Measurements from ENCODE around the gene DCBLD1.

Gene DCBLD1

GRCh38 chr6:117506907-117507306 lies 24.4 kb downstream of the DCBLD1 start:
- TF ChIP-seq MYC (IDR thresholded peaks at IDR 0.05; ENCODE audit: low read depth, low read length): no peak
- TF ChIP-seq, protein P1, sequence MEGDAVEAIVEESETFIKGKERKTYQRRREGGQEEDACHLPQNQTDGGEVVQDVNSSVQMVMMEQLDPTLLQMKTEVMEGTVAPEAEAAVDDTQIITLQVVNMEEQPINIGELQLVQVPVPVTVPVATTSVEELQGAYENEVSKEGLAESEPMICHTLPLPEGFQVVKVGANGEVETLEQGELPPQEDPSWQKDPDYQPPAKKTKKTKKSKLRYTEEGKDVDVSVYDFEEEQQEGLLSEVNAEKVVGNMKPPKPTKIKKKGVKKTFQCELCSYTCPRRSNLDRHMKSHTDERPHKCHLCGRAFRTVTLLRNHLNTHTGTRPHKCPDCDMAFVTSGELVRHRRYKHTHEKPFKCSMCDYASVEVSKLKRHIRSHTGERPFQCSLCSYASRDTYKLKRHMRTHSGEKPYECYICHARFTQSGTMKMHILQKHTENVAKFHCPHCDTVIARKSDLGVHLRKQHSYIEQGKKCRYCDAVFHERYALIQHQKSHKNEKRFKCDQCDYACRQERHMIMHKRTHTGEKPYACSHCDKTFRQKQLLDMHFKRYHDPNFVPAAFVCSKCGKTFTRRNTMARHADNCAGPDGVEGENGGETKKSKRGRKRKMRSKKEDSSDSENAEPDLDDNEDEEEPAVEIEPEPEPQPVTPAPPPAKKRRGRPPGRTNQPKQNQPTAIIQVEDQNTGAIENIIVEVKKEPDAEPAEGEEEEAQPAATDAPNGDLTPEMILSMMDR (IDR thresholded peaks at IDR 0.05; ENCODE audit: low read depth, low read length): no peak
- no peak for TF ChIP-seq POLR2A (IDR thresholded peaks at IDR 0.05; ENCODE audit: extremely low read depth, insufficient read length)
- TF ChIP-seq, protein P2, sequence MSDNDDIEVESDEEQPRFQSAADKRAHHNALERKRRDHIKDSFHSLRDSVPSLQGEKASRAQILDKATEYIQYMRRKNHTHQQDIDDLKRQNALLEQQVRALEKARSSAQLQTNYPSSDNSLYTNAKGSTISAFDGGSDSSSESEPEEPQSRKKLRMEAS (IDR thresholded peaks at IDR 0.05; ENCODE audit: low read depth, low read length): no peak
- no peak for DNase-seq (ENCODE audit: low read depth)
- H3K4me3 ChIP-seq (ENCODE audit: low read depth, low read length): no peak overlapping the region

DNA sequence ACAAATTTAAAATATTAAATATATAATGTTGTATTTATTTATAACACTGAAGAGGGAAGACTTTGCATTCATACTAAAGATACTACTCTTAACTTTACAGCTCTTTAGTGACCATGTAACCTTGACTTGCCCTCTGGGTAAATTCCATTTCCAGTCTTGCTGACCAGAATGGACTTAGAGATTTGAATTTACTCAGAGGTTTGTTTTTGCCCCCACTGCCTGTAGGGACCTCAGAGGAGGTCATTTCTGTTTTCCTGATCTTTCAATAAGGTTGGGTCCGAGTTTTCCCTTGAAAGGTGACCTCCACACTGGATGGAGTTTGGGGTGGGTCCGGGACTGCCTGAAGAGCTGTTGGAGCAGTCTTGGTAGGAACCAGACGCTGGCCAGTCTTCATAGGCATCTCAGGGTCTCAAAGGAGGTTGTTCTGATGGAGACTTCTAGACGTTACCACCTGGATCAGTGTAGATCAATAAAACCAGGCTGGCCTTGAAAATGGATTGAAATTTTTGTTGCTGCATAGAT lies 26.0 kb downstream of the DCBLD1 start:
- TF ChIP-seq, protein P1 (IDR thresholded peaks at IDR 0.05; ENCODE audit: low read depth, low read length): no peak
- no peak for TF ChIP-seq POLR2A (IDR thresholded peaks at IDR 0.05; ENCODE audit: extremely low read depth, insufficient read length)
- no peak for TF ChIP-seq MYC (IDR thresholded peaks at IDR 0.05; ENCODE audit: low read depth, low read length)
- TF ChIP-seq, protein P2 (IDR thresholded peaks at IDR 0.05; ENCODE audit: low read depth, low read length): no peak
- H3K4me3 ChIP-seq (ENCODE audit: low read depth, low read length): no peak overlapping the region
- no peak for DNase-seq (ENCODE audit: low read depth)

DNA sequence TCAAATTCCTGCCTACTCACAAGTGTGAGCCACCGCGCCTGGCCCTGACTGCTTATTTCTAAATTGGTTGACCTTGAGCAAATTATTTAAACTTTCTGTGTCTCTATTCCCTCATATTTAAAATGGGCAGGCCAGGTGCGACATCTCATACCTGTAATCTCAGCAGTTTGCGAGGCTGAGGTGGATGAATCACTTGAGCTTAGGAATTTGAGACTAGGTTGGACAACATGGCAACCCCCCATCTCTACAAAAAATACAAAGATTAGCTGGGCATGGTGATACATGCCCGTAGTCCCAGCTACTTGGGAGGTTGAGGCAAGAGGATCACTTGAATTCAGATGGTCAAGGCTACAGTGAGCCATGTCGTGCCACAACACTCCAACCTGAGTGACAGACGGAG lies 26.5 kb downstream of the DCBLD1 start:
- DNase-seq (ENCODE audit: low read depth): no peak
- no peak overlapping the region for H3K4me3 ChIP-seq (ENCODE audit: low read depth, low read length)
- TF ChIP-seq POLR2A (IDR thresholded peaks at IDR 0.05; ENCODE audit: extremely low read depth, insufficient read length) (no peak), MYC (IDR thresholded peaks at IDR 0.05; ENCODE audit: low read depth, low read length) (no peak)
- TF ChIP-seq, protein P2 (IDR thresholded peaks at IDR 0.05; ENCODE audit: low read depth, low read length): no peak
- TF ChIP-seq, protein P1 (IDR thresholded peaks at IDR 0.05; ENCODE audit: low read depth, low read length): no peak

DNA sequence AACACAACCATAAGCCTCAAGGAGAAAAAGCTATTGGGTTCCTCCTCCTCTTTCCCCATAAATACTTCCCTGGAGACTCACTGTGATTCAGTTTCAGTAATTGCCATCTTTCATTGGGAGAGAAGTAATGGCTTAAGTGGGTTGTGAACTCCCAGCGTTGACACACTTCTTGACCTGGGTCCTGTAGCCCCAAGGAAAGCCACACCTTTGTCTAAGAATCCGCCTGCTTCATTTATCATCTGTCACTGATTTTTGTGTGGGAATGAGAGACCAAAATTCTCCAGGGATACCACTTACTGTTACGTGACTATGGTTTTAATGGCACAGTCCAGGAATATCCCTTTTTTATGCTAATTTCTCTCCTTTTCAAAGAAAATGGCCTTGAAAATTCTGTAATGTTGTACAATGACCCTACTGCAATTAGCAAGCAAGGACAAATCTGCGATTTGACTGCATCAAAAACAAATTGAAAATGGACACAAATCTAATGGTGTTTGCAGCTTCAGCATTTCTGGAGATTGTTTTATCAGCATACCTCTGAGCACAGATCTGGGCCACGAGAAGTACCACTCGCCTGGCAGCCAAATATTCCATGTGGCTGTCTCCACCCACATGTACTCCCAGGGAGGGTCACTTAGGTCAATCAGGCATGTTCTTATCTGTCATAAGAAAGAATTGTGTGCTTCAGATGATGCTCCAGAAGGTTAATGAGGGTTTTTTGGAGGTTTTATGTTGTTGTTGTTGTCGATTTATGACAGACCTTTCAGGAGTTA lies 29.8 kb downstream of the DCBLD1 start:
- no peak overlapping the region for H3K4me3 ChIP-seq (ENCODE audit: low read depth, low read length)
- TF ChIP-seq MYC (IDR thresholded peaks at IDR 0.05; ENCODE audit: low read depth, low read length) (no peak), POLR2A (IDR thresholded peaks at IDR 0.05; ENCODE audit: extremely low read depth, insufficient read length) (no peak)
- TF ChIP-seq, protein P2 (IDR thresholded peaks at IDR 0.05; ENCODE audit: low read depth, low read length): no peak
- TF ChIP-seq, protein P1 (IDR thresholded peaks at IDR 0.05; ENCODE audit: low read depth, low read length): no peak
- no peak for DNase-seq (ENCODE audit: low read depth)

GRCh38 chr6:117512987-117513573 lies 30.6 kb downstream of the DCBLD1 start:
- TF ChIP-seq POLR2A (IDR thresholded peaks at IDR 0.05; ENCODE audit: extremely low read depth, insufficient read length) (no peak), MYC (IDR thresholded peaks at IDR 0.05; ENCODE audit: low read depth, low read length) (no peak)
- TF ChIP-seq, protein P1 (IDR thresholded peaks at IDR 0.05; ENCODE audit: low read depth, low read length): no peak
- TF ChIP-seq, protein P2 (IDR thresholded peaks at IDR 0.05; ENCODE audit: low read depth, low read length): no peak
- no peak for DNase-seq (ENCODE audit: low read depth)
- H3K4me3 ChIP-seq (ENCODE audit: low read depth, low read length): no peak overlapping the region
